ENCODE measurements around the gene ZNHIT3.

Gene ZNHIT3

DNA sequence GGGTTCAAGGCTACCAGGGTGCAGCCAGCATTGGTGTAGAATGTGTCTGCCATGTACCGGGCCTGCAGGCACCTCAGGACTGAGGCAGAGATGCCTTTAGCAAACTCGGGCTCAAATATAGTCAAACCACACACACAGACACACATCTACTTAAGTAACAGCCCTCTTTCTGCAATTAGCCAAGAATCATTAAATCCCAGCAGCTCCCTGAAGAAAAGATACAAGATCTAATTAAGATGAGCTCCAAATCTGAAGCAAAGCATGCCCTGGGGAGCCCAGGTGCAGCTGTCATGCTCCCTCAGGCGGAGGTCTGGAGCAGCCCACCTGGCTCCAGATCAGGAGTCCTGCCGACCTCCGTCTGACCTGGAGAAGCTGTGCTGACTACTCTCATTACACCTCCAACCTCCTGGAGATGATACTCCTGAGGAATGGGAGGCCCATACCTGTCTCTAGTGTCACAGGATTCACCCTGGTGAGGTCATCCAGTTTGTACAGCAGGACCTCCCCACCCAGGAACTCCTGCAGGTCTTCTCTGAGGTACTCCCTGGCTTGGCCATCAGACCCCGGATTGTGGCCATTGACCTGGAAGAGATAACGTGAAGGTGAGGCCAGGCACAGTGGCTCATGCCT lies 41.3 kb downstream of the ZNHIT3 start:
- DNase-seq = no peak
- H3K79me1 ChIP-seq (ENCODE audit: low read length) = no peaks in the 10 kb centered on the region
- H2AK5ac ChIP-seq (ENCODE audit: low read length) = no peak overlapping the region
- no peak overlapping the region for H3K18ac ChIP-seq (ENCODE audit: low read length)
- H2BK120ac ChIP-seq (ENCODE audit: insufficient read depth, low read length, poor library complexity) = no peak overlapping the region
- H3K9me3 ChIP-seq (ENCODE audit: insufficient read depth, low read depth, low read length) = no peaks in the 10 kb centered on the region
- H3K79me2 ChIP-seq (ENCODE audit: control insufficient read depth, insufficient read depth, low read length, poor library complexity) = no peaks in the 10 kb centered on the region
- H3K4me2 ChIP-seq (ENCODE audit: low read length) = peak overlapping the region; percentile 8
- H3K4me3 ChIP-seq (ENCODE audit: low read depth, low read length) = no peak overlapping the region
- no peak overlapping the region for H3K23ac ChIP-seq (ENCODE audit: low read length)
- no peak overlapping the region for H2BK12ac ChIP-seq (ENCODE audit: low read length)
- H4K12ac ChIP-seq (ENCODE audit: low read depth, low read length) = no peak overlapping the region
- no peaks in the 10 kb centered on the region for H3K4me1 ChIP-seq (ENCODE audit: control insufficient read depth in 1 of 2, insufficient read depth in 2 of 2, low read length in 2 of 2)
- no peak overlapping the region for H4K8ac ChIP-seq (ENCODE audit: low read depth, low read length)
- H3K36me3 ChIP-seq (ENCODE audit: control insufficient read depth in 1 of 2, insufficient read depth in 2 of 2, low read length in 2 of 2) = peaks cover 45 to 60% of the 10 kb centered on the region in 2 experiments
- H4K91ac ChIP-seq (ENCODE audit: low read depth, low read length) = no peak overlapping the region
- H2BK5ac ChIP-seq (ENCODE audit: low read depth, low read length, poor library complexity) = no peak overlapping the region
- no peak overlapping the region for H3K14ac ChIP-seq (ENCODE audit: low read length)
- no peaks in the 10 kb centered on the region for H3K27me3 ChIP-seq (ENCODE audit: insufficient read depth, low read length)
- no peak overlapping the region for H2AFZ ChIP-seq (ENCODE audit: insufficient read depth, low read length, poor library complexity)
- H3K27ac ChIP-seq (ENCODE audit: low read depth, low read length) = no peak overlapping the region
- WGBS (ENCODE audit: extremely low coverage, insufficient coverage, insufficient read length) = no CpG with 5 or more reads among the region's 7 CpGs
- H3K9ac ChIP-seq (ENCODE audit: low read length) = no peak overlapping the region
- H3K4ac ChIP-seq (ENCODE audit: low read depth, low read length) = no peak overlapping the region

DNA sequence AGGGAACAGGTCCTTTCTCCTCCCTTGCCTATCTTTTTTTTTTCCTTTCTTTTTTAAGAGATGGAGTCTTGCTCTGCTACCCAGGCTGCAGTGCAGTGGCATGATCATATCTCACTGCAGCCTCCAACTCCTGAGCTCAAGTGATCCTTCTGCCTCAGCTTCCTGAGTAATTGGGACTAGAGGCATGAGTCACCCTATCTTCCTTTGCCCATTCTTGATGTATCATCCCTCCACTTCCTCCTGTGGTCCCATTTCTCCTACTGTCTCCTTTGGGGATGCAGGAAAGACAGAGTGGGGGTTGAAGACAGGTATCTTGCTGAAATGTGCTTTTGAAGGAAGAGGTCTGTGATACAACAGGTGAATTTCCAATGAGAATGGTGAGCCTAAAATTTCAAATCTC lies 42.6 kb downstream of the ZNHIT3 start:
- Histone ChIP-seq H2BK120ac (ENCODE audit: insufficient read depth, low read length, poor library complexity) (no peak overlapping the region), H3K23ac (ENCODE audit: low read length) (no peak overlapping the region), H4K91ac (ENCODE audit: low read depth, low read length) (no peak overlapping the region), H3K4me3 (ENCODE audit: low read depth, low read length) (no peak overlapping the region), H2AFZ (ENCODE audit: insufficient read depth, low read length, poor library complexity) (no peak overlapping the region), H3K36me3 (ENCODE audit: control insufficient read depth in 1 of 2, insufficient read depth in 2 of 2, low read length in 2 of 2) (peaks cover 43 to 65% of the 10 kb centered on the region in 2 experiments), H3K27ac (ENCODE audit: low read depth, low read length) (no peak overlapping the region), H3K9ac (ENCODE audit: low read length) (no peak overlapping the region), H2BK12ac (ENCODE audit: low read length) (no peak overlapping the region), H3K4ac (ENCODE audit: low read depth, low read length) (no peak overlapping the region), H3K4me2 (ENCODE audit: low read length) (no peak overlapping the region), H4K12ac (ENCODE audit: low read depth, low read length) (no peak overlapping the region), H3K4me1 (ENCODE audit: control insufficient read depth in 1 of 2, insufficient read depth in 2 of 2, low read length in 2 of 2) (peaks cover 0 to 5% of the 10 kb centered on the region in 2 experiments), H3K27me3 (ENCODE audit: insufficient read depth, low read length) (no peaks in the 10 kb centered on the region), H3K79me1 (ENCODE audit: low read length) (peaks cover 4% of the 10 kb centered on the region), H2BK5ac (ENCODE audit: low read depth, low read length, poor library complexity) (no peak overlapping the region), H2AK5ac (ENCODE audit: low read length) (no peak overlapping the region), H3K18ac (ENCODE audit: low read length) (no peak overlapping the region), H3K14ac (ENCODE audit: low read length) (no peak overlapping the region), H3K79me2 (ENCODE audit: control insufficient read depth, insufficient read depth, low read length, poor library complexity) (peaks cover 3% of the 10 kb centered on the region), H4K8ac (ENCODE audit: low read depth, low read length) (no peak overlapping the region), H3K9me3 (ENCODE audit: insufficient read depth, low read depth, low read length) (no peaks in the 10 kb centered on the region)
- DNase-seq = no peak

DNA sequence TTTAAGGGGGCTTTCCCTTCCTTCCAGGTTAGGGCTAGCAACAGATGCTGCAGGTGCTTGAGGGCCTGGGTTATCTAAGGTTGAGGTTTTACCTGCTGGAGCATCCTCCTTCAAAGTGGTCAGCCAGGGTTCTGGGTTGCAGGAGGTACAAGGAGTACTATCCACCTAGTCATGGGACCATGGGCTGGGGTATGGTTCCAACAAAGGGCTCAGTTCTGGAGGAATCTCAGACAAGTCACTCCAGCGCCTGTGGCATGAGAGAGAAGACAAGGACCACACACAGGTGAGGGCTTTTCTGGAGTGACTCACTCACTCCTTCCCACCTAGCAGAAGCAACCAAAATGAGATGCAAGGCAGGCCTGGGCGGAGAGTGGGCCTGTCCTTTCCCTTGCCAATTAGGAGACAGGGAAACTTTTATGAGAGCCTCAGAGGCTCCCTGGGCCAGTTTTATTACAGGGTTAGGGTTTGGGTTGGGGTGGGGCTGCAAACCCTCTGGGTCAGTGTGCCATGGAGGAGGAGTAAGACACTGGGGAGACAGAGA lies 46.0 kb downstream of the ZNHIT3 start:
- Histone ChIP-seq H3K36me3 (ENCODE audit: control insufficient read depth in 1 of 2, insufficient read depth in 2 of 2, low read length in 2 of 2) (peaks cover 20 to 39% of the 10 kb centered on the region in 2 experiments), H4K12ac (ENCODE audit: low read depth, low read length) (no peak overlapping the region), H2BK12ac (ENCODE audit: low read length) (no peak overlapping the region), H3K14ac (ENCODE audit: low read length) (no peak overlapping the region), H3K4me1 (ENCODE audit: control insufficient read depth in 1 of 2, insufficient read depth in 2 of 2, low read length in 2 of 2) (peaks cover 0 to 8% of the 10 kb centered on the region in 2 experiments), H2BK5ac (ENCODE audit: low read depth, low read length, poor library complexity) (no peak overlapping the region), H3K23ac (ENCODE audit: low read length) (no peak overlapping the region), H3K79me2 (ENCODE audit: control insufficient read depth, insufficient read depth, low read length, poor library complexity) (peaks cover 12% of the 10 kb centered on the region), H3K4me2 (ENCODE audit: low read length) (no peak overlapping the region), H3K9ac (ENCODE audit: low read length) (peak overlapping the region; percentile 51), H3K27ac (ENCODE audit: low read depth, low read length) (no peak overlapping the region), H2AK5ac (ENCODE audit: low read length) (no peak overlapping the region), H2AFZ (ENCODE audit: insufficient read depth, low read length, poor library complexity) (no peak overlapping the region), H3K18ac (ENCODE audit: low read length) (no peak overlapping the region), H3K27me3 (ENCODE audit: insufficient read depth, low read length) (no peaks in the 10 kb centered on the region), H3K4me3 (ENCODE audit: low read depth, low read length) (no peak overlapping the region), H2BK120ac (ENCODE audit: insufficient read depth, low read length, poor library complexity) (no peak overlapping the region), H3K9me3 (ENCODE audit: insufficient read depth, low read depth, low read length) (no peaks in the 10 kb centered on the region), H4K8ac (ENCODE audit: low read depth, low read length) (no peak overlapping the region), H3K4ac (ENCODE audit: low read depth, low read length) (no peak overlapping the region), H4K91ac (ENCODE audit: low read depth, low read length) (no peak overlapping the region), H3K79me1 (ENCODE audit: low read length) (peaks cover 19% of the 10 kb centered on the region)
- no CpG with 5 or more reads among the region's 2 CpGs for WGBS (ENCODE audit: extremely low coverage, insufficient coverage, insufficient read length)
- DNase-seq = no peak

DNA sequence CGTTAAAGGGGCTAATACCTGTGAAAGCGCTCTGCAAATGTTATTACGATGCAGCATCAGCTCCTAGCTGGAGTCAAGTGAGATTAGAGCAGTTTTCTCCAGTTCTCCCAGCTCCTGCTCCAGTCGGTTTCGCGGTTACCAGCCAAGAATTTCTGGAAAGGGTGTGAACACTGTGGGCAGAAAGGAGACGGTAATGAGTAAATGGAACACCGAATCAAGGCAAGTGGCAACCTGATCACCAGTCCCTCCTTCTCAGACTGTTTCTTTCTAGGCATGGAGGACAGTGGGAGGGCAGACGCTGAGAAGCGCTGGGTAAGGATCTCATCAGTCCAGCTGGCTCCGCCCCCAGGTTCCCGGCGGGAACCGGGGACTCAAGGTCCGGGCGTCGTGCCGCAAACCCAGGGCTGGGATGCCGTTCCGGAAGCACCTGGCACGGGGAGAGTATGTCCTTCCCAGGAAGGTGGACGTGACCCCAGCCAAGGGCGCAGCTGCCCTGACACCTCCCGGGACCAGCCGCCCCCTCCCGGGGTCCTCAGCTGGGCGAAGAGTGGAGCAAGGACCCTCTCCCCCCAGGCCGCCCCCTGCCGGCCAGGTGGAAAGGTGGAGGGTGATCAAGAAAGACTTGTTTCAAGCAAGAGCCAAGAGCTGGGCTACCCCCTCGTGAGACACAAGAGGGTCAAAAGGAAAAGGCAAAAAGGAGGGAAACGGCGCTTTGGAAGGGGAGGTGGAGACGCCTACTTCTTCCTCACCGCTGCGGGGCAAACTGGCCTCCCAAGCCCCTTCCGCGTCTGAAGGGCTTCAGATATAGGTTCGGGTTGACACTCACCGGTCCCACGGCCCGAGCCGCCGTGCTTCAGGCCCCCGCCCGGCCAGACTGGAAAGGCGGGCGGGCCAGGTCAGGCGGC lies 47.7 kb downstream of the ZNHIT3 start:
- Histone ChIP-seq H2BK5ac (ENCODE audit: low read depth, low read length, poor library complexity) (peak overlapping the region; percentile 28), H3K4me2 (ENCODE audit: low read length) (peak overlapping the region; percentile 78), H4K91ac (ENCODE audit: low read depth, low read length) (peak overlapping the region; percentile 80), H3K79me2 (ENCODE audit: control insufficient read depth, insufficient read depth, low read length, poor library complexity) (peaks cover 12% of the 10 kb centered on the region), H3K4ac (ENCODE audit: low read depth, low read length) (peak overlapping the region; percentile 37), H2AFZ (ENCODE audit: insufficient read depth, low read length, poor library complexity) (peak overlapping the region; percentile 57), H3K9ac (ENCODE audit: low read length) (peak overlapping the region; percentile 93), H3K36me3 (ENCODE audit: control insufficient read depth in 1 of 2, insufficient read depth in 2 of 2, low read length in 2 of 2) (peaks cover 15 to 28% of the 10 kb centered on the region in 2 experiments), H3K4me3 (ENCODE audit: low read depth, low read length) (peak overlapping the region; percentile 94), H2BK120ac (ENCODE audit: insufficient read depth, low read length, poor library complexity) (peak overlapping the region; percentile 79), H2AK5ac (ENCODE audit: low read length) (peak overlapping the region; percentile 92), H3K9me3 (ENCODE audit: insufficient read depth, low read depth, low read length) (no peaks in the 10 kb centered on the region), H3K14ac (ENCODE audit: low read length) (peak overlapping the region; percentile 55), H3K18ac (ENCODE audit: low read length) (peak overlapping the region; percentile 52), H2BK12ac (ENCODE audit: low read length) (no peak overlapping the region), H3K79me1 (ENCODE audit: low read length) (peaks cover 19% of the 10 kb centered on the region), H3K4me1 (ENCODE audit: control insufficient read depth in 1 of 2, insufficient read depth in 2 of 2, low read length in 2 of 2) (peaks cover 0 to 8% of the 10 kb centered on the region in 2 experiments), H3K27me3 (ENCODE audit: insufficient read depth, low read length) (no peaks in the 10 kb centered on the region), H3K23ac (ENCODE audit: low read length) (no peak overlapping the region), H4K8ac (ENCODE audit: low read depth, low read length) (peak overlapping the region; percentile 70), H3K27ac (ENCODE audit: low read depth, low read length) (peak overlapping the region; percentile 89), H4K12ac (ENCODE audit: low read depth, low read length) (peak overlapping the region; percentile 31)
- DNase-seq = peak; percentile 59 to 74
- no CpG with 5 or more reads among the region's 48 CpGs for WGBS (ENCODE audit: extremely low coverage, insufficient coverage, insufficient read length)
